IPS-NIHi11 (cell line): ENCODE results near the gene ZNF331.

Experiments
- DNase-seq: peaks from one replicate; pipeline ENCODE4 v3.0.0; 2012; ENCODE audit warnings: mixed read lengths, low spot score

The ZNF331 gene

GRCh38 chr19:53520547-53521372, 17.2 kb upstream of the ZNF331 start:
- DNase-seq = peak; percentile 92

- no peak for DNase-seq
These were observed 16.4 kb upstream of the ZNF331 start for GRCh38 chr19:53521373-53522202.

GRCh38 chr19:53525922-53526321, 12.0 kb upstream of the ZNF331 start:
- no peak for DNase-seq

- no peak for DNase-seq
These were observed 7.3 kb upstream of the ZNF331 start for GRCh38 chr19:53530622-53531021.

- no peak for DNase-seq
These were observed 6.5 kb upstream of the ZNF331 start for GRCh38 chr19:53531457-53531856.

- DNase-seq = no peak
These were observed 5.6 kb upstream of the ZNF331 start for GRCh38 chr19:53532362-53532761.

GRCh38 chr19:53536225-53536548, 1.8 kb upstream of the ZNF331 start:
- DNase-seq = no peak

- no peak for DNase-seq
These were observed 824 bp upstream of the ZNF331 start for GRCh38 chr19:53537121-53537520.

- peak; percentile 11 for DNase-seq
These were observed 599 bp downstream of the ZNF331 start for GRCh38 chr19:53538378-53539109.

GRCh38 chr19:53540091-53540490, 2.1 kb downstream of the ZNF331 start:
- DNase-seq = no peak

GRCh38 chr19:53541971-53542370, 4.0 kb downstream of the ZNF331 start:
- DNase-seq = no peak

- DNase-seq = no peak
These were observed 7.5 kb downstream of the ZNF331 start for GRCh38 chr19:53545271-53546065.

- DNase-seq = no peak
These were observed 9.0 kb downstream of the ZNF331 start for GRCh38 chr19:53546758-53547513.

- DNase-seq = no peak
These were observed 11.4 kb downstream of the ZNF331 start for GRCh38 chr19:53549340-53549739.

- no peak for DNase-seq
These were observed 14.2 kb downstream of the ZNF331 start for GRCh38 chr19:53552001-53552721.

- DNase-seq = no peak
These were observed 15.2 kb downstream of the ZNF331 start for GRCh38 chr19:53553156-53553555.

- peak; percentile 81 for DNase-seq
These were observed 16.2 kb downstream of the ZNF331 start for GRCh38 chr19:53553865-53554791.

- no peak for DNase-seq
These were observed 16.9 kb downstream of the ZNF331 start for GRCh38 chr19:53554804-53555203.

GRCh38 chr19:53555352-53555751, 17.4 kb downstream of the ZNF331 start:
- DNase-seq = no peak
